GM21786 (cell line): ENCODE measurements around the gene GLB1L2.

ENCODE experiments used
- ATAC-seq: cut with Tn5 transposase; IDR thresholded peaks from one replicate; pipeline ENCODE4 v1.9.1; 2021; ENCODE audit not compliant: unreplicated experiment

Gene GLB1L2

DNA sequence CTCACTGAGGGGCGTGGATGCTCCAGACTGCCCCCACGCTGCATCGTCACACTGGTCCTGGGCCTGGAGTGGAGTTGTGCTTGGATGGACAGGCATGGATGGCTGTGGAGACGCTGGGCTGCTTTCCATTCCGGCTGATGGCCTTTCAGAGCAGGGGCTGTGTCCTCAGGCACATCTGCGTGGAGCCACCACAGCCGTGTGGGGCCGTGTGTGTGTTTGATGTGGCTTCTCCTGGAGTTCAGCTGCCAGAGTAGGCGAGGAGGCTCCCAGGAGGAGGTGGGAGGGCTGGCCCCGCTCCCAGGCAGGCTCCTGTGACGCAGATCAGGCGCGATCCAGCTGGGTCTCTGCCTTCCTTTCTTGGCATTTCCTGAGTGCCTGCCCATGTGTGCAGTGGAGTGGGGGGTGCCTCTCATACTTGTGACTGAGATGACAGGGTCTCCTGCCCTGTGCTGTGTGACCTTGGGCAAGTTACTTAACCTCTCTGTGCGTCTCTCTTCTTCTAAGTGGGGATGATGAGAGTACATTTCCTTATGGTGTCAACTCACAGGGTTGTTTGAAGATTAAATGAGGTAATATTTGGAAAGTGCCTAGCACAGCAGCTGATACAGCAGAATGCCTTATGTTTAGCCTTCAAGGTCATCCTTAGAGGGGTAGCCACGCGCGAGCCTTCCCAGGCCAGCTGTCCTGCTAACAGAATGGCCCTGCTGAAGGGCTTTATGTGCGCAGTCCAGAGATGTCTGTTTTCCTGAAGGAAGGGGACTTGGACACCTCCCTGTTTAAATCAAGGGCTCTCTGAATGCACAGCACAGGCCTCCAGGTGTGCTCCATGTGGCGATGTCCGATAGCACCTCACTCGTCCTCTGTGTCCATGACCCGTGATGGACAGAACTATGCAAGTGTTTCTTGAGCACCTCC, 33.5 kb downstream of the GLB1L2 start:
- no peak for ATAC-seq

- no peak for ATAC-seq
Observed at GRCh38 chr11:134366254-134366653, 34.5 kb downstream of the GLB1L2 start.

DNA sequence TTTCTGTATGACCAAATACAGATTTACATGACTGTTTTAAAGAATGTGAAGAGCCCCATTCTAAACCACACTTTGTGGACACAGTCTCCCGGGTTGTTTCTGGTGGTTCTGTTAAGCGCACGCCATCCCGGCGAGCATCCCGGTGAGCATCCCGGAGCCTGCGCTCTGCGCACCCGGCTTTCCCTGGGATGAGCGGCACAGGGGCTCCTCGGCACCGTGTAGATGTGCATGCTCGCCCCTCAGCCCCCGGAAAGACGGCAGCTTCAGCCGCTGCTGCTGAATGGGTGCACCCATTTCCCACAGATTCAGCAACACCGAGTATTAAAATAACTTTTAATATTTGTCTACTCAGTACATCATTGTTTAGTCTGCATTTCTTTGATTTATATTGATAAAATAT, 36.0 kb downstream of the GLB1L2 start:
- no peak for ATAC-seq

- no peak for ATAC-seq
Observed at GRCh38 chr11:134369656-134370525, 38.1 kb downstream of the GLB1L2 start.

GRCh38 chr11:134370526-134371435, 39.0 kb downstream of the GLB1L2 start:
- ATAC-seq, result no peak

- no peak for ATAC-seq
Observed at GRCh38 chr11:134371436-134372185, 39.8 kb downstream of the GLB1L2 start.

GRCh38 chr11:134372536-134372935, 40.7 kb downstream of the GLB1L2 start:
- ATAC-seq, result no peak

DNA sequence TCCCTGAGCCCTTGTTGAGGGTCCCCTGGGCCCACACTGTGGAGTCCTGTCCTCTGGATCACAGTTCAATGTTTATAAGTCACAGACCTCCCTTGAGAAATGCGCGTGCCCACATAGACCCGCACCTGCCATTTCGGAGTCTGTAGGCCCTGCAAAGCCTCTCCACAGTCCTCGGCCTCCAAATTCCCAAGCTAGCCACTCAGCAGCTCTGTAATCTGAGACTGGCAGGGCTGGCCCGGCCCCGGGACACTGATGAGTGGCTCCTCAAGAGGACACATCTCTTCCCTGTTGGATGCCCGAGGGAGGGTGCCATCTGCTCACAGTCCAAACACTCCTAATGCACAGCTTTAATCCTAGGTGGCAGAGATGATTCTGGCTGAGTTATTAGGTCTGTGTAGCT, 41.2 kb downstream of the GLB1L2 start:
- ATAC-seq, result no peak

DNA sequence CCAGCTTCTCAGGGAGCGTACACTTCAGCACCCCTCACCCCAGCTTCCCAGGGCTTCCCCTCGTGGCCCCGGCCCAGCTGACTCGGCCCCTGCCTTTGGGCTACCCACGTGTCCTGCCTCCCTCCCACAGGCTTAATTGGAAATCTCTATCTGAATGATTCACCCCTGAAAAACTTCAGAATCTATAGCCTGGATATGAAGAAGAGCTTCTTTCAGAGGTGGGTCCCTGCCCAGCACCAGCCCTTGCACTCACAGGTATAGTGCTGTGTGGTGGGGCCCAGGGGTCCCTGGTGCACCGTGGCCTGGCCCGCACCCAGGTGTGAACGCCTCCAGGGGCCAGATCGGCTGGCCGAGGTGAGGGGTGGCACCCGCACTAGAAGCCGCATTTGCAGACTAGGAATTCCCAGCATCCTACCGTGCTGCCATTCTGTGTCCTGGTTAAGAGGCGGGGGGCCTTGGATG, 41.8 kb downstream of the GLB1L2 start:
- no peak for ATAC-seq

DNA sequence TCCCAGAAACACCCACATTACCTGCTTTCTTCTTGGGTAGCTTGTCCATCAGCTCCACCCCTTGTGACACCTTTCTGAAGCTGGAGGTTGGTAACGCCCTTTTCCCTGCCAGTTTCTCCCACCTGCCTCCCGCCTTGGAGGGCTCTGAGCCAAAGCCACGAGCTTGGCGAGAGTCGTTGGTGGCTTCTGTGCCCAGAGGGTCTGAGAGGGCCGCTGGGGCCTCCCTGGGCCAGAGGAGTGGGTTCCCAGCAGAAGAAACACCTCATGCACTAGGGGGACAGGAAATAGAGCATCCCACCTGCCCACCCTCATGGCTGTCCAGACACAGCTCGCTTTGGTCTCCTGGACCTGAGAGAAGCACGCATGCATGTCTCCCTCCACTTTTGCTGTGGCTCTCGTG, 42.4 kb downstream of the GLB1L2 start:
- no peak for ATAC-seq

DNA sequence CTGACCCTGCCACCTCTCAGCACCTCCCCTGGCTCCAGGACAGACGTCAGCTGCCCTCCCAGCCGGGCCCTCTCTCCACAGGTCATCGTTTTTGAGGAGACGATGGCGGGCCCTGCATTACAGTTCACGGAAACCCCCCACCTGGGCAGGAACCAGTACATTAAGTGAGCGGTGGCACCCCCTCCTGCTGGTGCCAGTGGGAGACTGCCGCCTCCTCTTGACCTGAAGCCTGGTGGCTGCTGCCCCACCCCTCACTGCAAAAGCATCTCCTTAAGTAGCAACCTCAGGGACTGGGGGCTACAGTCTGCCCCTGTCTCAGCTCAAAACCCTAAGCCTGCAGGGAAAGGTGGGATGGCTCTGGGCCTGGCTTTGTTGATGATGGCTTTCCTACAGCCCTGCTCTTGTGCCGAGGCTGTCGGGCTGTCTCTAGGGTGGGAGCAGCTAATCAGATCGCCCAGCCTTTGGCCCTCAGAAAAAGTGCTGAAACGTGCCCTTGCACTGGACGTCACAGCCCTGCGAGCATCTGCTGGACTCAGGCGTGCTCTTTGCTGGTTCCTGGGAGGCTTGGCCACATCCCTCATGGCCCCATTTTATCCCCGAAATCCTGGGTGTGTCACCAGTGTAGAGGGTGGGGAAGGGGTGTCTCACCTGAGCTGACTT, 43.2 kb downstream of the GLB1L2 start:
- ATAC-seq, result no peak

DNA sequence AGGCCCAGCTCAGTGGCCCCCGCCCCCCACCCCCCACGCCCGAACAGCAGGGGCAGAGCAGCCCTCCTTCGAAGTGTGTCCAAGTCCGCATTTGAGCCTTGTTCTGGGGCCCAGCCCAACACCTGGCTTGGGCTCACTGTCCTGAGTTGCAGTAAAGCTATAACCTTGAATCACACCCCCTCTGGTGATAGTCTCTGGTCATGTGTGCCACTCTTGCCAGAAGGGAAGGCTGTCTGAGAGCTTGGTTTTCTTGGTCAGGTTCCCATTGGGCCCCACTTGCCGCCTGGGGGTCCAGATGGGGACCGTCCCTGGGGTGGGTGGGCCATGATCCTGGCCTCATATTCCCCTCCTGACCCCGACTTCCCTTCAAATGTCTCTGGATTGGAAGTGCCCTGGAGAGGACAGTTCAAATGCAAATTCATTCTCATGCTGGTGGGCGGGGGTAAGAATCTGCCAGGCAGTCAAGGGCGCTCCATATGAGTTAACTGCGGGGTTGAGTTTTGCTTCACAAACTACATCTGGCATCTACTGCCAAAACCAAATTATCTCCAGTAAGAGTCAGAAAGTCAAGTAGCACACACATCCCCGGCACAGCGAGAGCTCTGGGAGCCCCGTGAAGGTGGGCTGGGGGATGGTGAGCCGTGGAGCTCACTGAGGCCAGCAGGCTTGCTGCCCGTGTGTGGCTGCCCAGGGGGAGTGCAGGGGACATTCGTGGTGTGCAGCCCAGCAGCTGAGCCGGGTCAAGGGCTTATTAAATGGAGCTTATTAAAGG, 44.5 kb downstream of the GLB1L2 start:
- ATAC-seq, result no peak

GRCh38 chr11:134377876-134378275, 46.1 kb downstream of the GLB1L2 start:
- no peak for ATAC-seq

- ATAC-seq, result no peak
Observed at GRCh38 chr11:134379241-134379640, 47.5 kb downstream of the GLB1L2 start.

DNA sequence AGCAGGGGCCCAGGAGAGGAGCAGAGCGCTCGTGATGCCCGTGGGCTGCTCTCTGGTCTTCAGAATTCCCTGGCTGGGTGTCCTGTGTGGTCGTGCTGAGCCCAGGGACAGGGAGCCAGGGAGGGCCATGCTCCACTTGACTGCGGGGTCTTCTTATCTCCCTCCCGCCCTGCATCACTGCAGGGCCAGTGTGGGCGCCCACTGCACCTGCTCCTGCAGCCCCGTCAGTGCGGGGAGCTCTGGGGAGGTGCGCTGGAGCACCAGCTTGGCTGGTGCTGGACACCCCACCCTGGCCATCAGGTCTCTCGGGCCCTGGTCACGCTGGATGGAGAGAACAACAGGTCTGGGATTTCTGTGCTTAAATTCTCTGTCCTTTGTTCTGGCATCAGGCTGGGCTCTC, 48.4 kb downstream of the GLB1L2 start:
- ATAC-seq, result no peak

- no peak for ATAC-seq
Observed at GRCh38 chr11:134380785-134381184, 49.0 kb downstream of the GLB1L2 start.

DNA sequence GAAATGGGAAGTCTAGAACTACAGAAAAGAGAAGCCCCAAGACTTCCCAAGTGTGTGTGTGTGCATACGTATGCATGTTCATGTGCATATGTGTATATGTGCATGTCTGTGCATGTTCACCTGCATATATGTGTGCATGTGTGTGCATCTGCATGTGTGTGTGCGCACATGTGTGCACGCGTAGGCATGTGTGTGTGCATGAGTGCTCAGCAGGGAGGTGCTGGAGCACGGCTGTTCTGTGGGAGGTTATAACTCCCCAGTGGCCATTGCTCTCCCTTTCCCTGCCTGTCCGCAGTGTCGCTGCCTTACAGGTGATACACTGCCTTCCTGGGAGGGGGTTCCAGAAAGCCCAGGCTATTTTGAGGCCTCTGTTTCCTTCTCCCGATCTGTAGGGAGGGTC, 50.5 kb downstream of the GLB1L2 start:
- no peak for ATAC-seq

- ATAC-seq, result no peak
Observed at GRCh38 chr11:134382830-134383229, 51.0 kb downstream of the GLB1L2 start.
